H9 (cell line): Measurements from ENCODE around the gene SERPINC1. TPM values are rescaled to one million over a fixed set of nuclear protein-coding genes. Genes with fewer than 3 reads are reported as not detected.

Source experiments
- DNase-seq: peaks from one replicate; pipeline ENCODE4 v3.0.0-alpha.2; 2017
- H2AFZ ChIP-seq: one replicate; pipeline ENCODE4 v1.6.1; 2013; ENCODE audit warnings: mild to moderate bottlenecking, low read length, control low read depth, moderate library complexity
- H2AK5ac ChIP-seq: 2 replicates; pipeline ENCODE4 v1.6.1; 2013; ENCODE audit warnings: low read length, control low read depth, mixed read lengths; ENCODE audit not compliant: insufficient read length
- H2BK120ac ChIP-seq: one replicate; pipeline ENCODE4 v1.6.1; 2013; ENCODE audit warnings: low read depth, mild to moderate bottlenecking, low read length, control low read depth, inconsistent platforms; ENCODE audit not compliant: poor library complexity, severe bottlenecking
- H2BK12ac ChIP-seq: 2 replicates; pipeline ENCODE4 v1.6.1; 2013; ENCODE audit warnings: low read length, control low read depth, mixed read lengths, low read depth; ENCODE audit not compliant: insufficient read length
- H2BK15ac ChIP-seq: 2 replicates; pipeline ENCODE4 v1.6.1; 2013; ENCODE audit warnings: low read depth, low read length, control low read depth
- H2BK20ac ChIP-seq: one replicate; pipeline ENCODE4 v1.6.1; 2013; ENCODE audit warnings: low read depth, mild to moderate bottlenecking, low read length, control low read depth, inconsistent platforms; ENCODE audit not compliant: poor library complexity, severe bottlenecking
- H2BK5ac ChIP-seq: 2 replicates; pipeline ENCODE4 v1.6.1; 2013; ENCODE audit warnings: low read length, control low read depth, mixed read lengths; ENCODE audit not compliant: insufficient read length
- H3K14ac ChIP-seq: 2 replicates; pipeline ENCODE4 v1.6.1; 2013; ENCODE audit warnings: low read length, control low read depth; ENCODE audit not compliant: insufficient read depth
- H3K18ac ChIP-seq: 2 replicates; pipeline ENCODE4 v1.6.1; 2013; ENCODE audit warnings: low read depth, mild to moderate bottlenecking, mixed read lengths, low read length, control low read depth; ENCODE audit not compliant: insufficient read length
- H3K23ac ChIP-seq: 2 replicates; pipeline ENCODE4 v1.6.1; 2013; ENCODE audit warnings: low read length, control low read depth, mixed read lengths, low read depth; ENCODE audit not compliant: insufficient read length
- H3K23me2 ChIP-seq: 2 replicates; pipeline ENCODE4 v1.6.1; 2013; ENCODE audit warnings: low read depth, mild to moderate bottlenecking, mixed read lengths, low read length, control low read depth; ENCODE audit not compliant: insufficient read length, poor library complexity, severe bottlenecking
- H3K27ac ChIP-seq: 2 replicates; pipeline ENCODE4 v1.5.1; 2013; ENCODE audit warnings: low read length, control low read depth, mixed read lengths, low read depth; ENCODE audit not compliant: insufficient read length
- H3K27me3 ChIP-seq: 2 replicates; pipeline ENCODE4 v1.6.1; 2013; ENCODE audit warnings: low read length, control low read depth, inconsistent platforms; ENCODE audit not compliant: insufficient read depth
- H3K4ac ChIP-seq: 2 replicates; pipeline ENCODE4 v1.6.1; 2013; ENCODE audit warnings: low read depth, mild to moderate bottlenecking, control low read depth, inconsistent platforms, low read length, moderate library complexity
- H3K4me1 ChIP-seq: 2 replicates; pipeline ENCODE4 v1.6.1; 2013; ENCODE audit warnings: low read length, control low read depth, inconsistent platforms; ENCODE audit not compliant: insufficient read depth
- H3K4me2 ChIP-seq: 2 replicates; pipeline ENCODE4 v1.6.1; 2013; ENCODE audit warnings: low read length, control low read depth, mixed read lengths; ENCODE audit not compliant: insufficient read length, insufficient read depth
- H3K56ac ChIP-seq: 2 replicates; pipeline ENCODE4 v1.6.1; 2013; ENCODE audit warnings: low read depth, mild to moderate bottlenecking, mixed read lengths, low read length, control low read depth; ENCODE audit not compliant: insufficient read length
- H3K79me1 ChIP-seq: 2 replicates; pipeline ENCODE4 v1.6.1; 2013; ENCODE audit warnings: low read depth, mild to moderate bottlenecking, moderate library complexity, low read length, control low read depth, inconsistent platforms; ENCODE audit not compliant: insufficient read depth, poor library complexity, severe bottlenecking
- H3K79me2 ChIP-seq: 2 replicates; pipeline ENCODE4 v1.6.1; 2013; ENCODE audit warnings: low read length, control low read depth, inconsistent platforms; ENCODE audit not compliant: insufficient read depth
- H3K9ac ChIP-seq: 2 replicates; pipeline ENCODE4 v1.6.1; 2013; ENCODE audit warnings: low read length, control low read depth, mixed read lengths; ENCODE audit not compliant: insufficient read length; ENCODE audit errors: extremely low read depth
- H3K9me3 ChIP-seq: one replicate; pipeline ENCODE4 v1.6.1; 2013; ENCODE audit warnings: low read depth, low read length, inconsistent platforms; ENCODE audit not compliant: control insufficient read depth
- H3T11ph ChIP-seq: one replicate; pipeline ENCODE4 v1.6.1; 2013; ENCODE audit warnings: mild to moderate bottlenecking, low read length, control low read depth, inconsistent platforms
- H4K20me1 ChIP-seq: one replicate; pipeline ENCODE4 v1.6.1; 2013; ENCODE audit not compliant: control insufficient read depth, insufficient read length, insufficient read depth
- H4K5ac ChIP-seq: 2 replicates; pipeline ENCODE4 v1.6.1; 2013; ENCODE audit warnings: low read depth, mild to moderate bottlenecking, mixed read lengths, low read length, control low read depth; ENCODE audit not compliant: insufficient read length
- H4K8ac ChIP-seq: replicated peaks from 2 replicates; pipeline ENCODE4 v1.6.1; 2013; ENCODE audit warnings: low read length, control low read depth, mixed read lengths, low read depth; ENCODE audit not compliant: insufficient read length
- H4K91ac ChIP-seq: 2 replicates; pipeline ENCODE4 v1.6.1; 2013; ENCODE audit warnings: low read depth, mild to moderate bottlenecking, moderate library complexity, mixed read lengths, low read length, control low read depth; ENCODE audit not compliant: insufficient read length
- H3K27ac Mint-ChIP-seq, 3 experiments: 2 replicates in 2 of 3; 3 replicates in 1 of 3; pipeline ENCODE4 v1.8.0; 2020 to 2021; ENCODE audit warnings: mixed read lengths in 3 of 3, mild to moderate bottlenecking in 1 of 3, moderate library complexity in 1 of 3
- H3K27me3 Mint-ChIP-seq: 2 replicates; pipeline ENCODE4 v1.8.0; 2021; ENCODE audit warnings: low read depth, mild to moderate bottlenecking, moderate library complexity, mixed read lengths
- H3K36me3 Mint-ChIP-seq, 3 experiments: 2 replicates in 2 of 3; 3 replicates in 1 of 3; pipeline ENCODE4 v1.8.0; 2020 to 2021; ENCODE audit warnings: low read depth in 3 of 3, mixed read lengths in 3 of 3; ENCODE audit not compliant: insufficient read depth in 1 of 3
- H3K4me1 Mint-ChIP-seq, 2 experiments: 2 replicates each; pipeline ENCODE4 v1.8.0; 2020; ENCODE audit warnings: mixed read lengths in 2 of 2
- H3K4me3 Mint-ChIP-seq, 2 experiments: 2 replicates in 1 of 2; 3 replicates in 1 of 2; pipeline ENCODE4 v1.8.0; 2020 to 2021; ENCODE audit warnings: mild to moderate bottlenecking in 2 of 2, mixed read lengths in 2 of 2, moderate library complexity in 1 of 2
- H3K9me3 Mint-ChIP-seq, 2 experiments: 2 replicates in 1 of 2; 3 replicates in 1 of 2; pipeline ENCODE4 v1.8.0; 2020; ENCODE audit warnings: mild to moderate bottlenecking in 2 of 2, mixed read lengths in 2 of 2, moderate library complexity in 1 of 2
- WGBS: extraction: QIAGEN DNeasy Blood & Tissue Kit; methylation state at CpG from one replicate; pipeline ENCODE4 v1.1.7; 2013; ENCODE audit warnings: missing lambda C conversion rate, low lambda C conversion rate, mixed read lengths; ENCODE audit not compliant: insufficient read length; ENCODE audit errors: extremely low coverage; 5-methylcytosine and 5-hydroxymethylcytosine counted together
- total RNA-seq: library from RNA; stranded (reverse); gene quantifications from 2 replicates; pipeline ENCODE4 v1.2.1, GENCODE V29; 2021
- TF ChIP-seq, protein P1 (sequence below): fragments of 200-600 bp; sonication (generic); conservative IDR thresholded peaks from 3 replicates; pipeline ENCODE4 v1.8.0; 2021; ENCODE audit warnings: antibody characterized with exemption, mild to moderate bottlenecking

SERPINC1 gene
- total RNA-seq, 1 experiment from 2014 or later = not detected

DNA sequence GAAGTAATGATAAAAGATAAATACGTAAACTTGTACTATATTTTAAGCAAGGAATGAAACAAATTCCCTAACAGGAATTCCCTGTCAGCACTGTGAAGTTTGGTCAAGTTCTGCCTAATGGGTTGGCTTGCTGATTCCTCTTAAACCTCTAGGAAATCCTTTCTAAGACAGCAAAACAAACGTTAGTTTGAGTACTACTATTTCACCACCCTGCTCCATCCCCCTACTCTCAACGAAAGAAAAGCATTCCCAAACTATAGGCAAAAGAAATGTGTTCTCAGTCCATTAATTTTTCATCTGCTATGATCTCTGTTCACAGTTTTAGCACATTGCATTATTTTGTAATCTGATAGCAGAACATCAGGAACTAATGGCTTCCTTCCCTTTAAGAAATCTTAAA, 16.1 kb downstream of the SERPINC1 start:
- H3K79me1 ChIP-seq = no peaks in the 10 kb centered on the region
- H2BK15ac ChIP-seq = no peak overlapping the region
- no peaks in the 10 kb centered on the region for H4K20me1 ChIP-seq
- Mint-ChIP-seq H3K9me3 (no peaks in the 10 kb centered on the region), H3K4me3 (no peak overlapping the region), H3K27me3 (no peaks in the 10 kb centered on the region), H3K27ac (no peak overlapping the region), H3K4me1 (peaks cover 19 to 37% of the 10 kb centered on the region in 2 experiments), H3K36me3 (peaks cover 0 to 4% (median 2%) of the 10 kb centered on the region in 3 experiments; a peak in 3 of 7 replicates)
- no peak overlapping the region for H2AK5ac ChIP-seq
- no peak overlapping the region for H3K14ac ChIP-seq
- H3K27ac ChIP-seq = no peak overlapping the region
- no peaks in the 10 kb centered on the region for H3K27me3 ChIP-seq
- H3K4ac ChIP-seq = no peak overlapping the region
- no peak overlapping the region for H2BK12ac ChIP-seq
- no peak overlapping the region for H3K4me2 ChIP-seq
- no peak overlapping the region for H2AFZ ChIP-seq
- H3K18ac ChIP-seq = no peak overlapping the region
- no peaks in the 10 kb centered on the region for H3K23me2 ChIP-seq
- H4K91ac ChIP-seq = no peak overlapping the region
- H3K56ac ChIP-seq = no peak overlapping the region
- H3T11ph ChIP-seq = no peak overlapping the region
- H4K5ac ChIP-seq = no peak overlapping the region
- no peak overlapping the region for H2BK120ac ChIP-seq
- H3K79me2 ChIP-seq = no peaks in the 10 kb centered on the region
- H4K8ac ChIP-seq = no peak overlapping the region
- no peak overlapping the region for H2BK5ac ChIP-seq
- TF ChIP-seq, protein P1, sequence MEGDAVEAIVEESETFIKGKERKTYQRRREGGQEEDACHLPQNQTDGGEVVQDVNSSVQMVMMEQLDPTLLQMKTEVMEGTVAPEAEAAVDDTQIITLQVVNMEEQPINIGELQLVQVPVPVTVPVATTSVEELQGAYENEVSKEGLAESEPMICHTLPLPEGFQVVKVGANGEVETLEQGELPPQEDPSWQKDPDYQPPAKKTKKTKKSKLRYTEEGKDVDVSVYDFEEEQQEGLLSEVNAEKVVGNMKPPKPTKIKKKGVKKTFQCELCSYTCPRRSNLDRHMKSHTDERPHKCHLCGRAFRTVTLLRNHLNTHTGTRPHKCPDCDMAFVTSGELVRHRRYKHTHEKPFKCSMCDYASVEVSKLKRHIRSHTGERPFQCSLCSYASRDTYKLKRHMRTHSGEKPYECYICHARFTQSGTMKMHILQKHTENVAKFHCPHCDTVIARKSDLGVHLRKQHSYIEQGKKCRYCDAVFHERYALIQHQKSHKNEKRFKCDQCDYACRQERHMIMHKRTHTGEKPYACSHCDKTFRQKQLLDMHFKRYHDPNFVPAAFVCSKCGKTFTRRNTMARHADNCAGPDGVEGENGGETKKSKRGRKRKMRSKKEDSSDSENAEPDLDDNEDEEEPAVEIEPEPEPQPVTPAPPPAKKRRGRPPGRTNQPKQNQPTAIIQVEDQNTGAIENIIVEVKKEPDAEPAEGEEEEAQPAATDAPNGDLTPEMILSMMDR = no peak
- H3K9me3 ChIP-seq = no peaks in the 10 kb centered on the region
- H3K4me1 ChIP-seq = peaks cover 4% of the 10 kb centered on the region; the same call in 1 of the 2 replicates
- no peak overlapping the region for H2BK20ac ChIP-seq
- no peak overlapping the region for H3K23ac ChIP-seq
- DNase-seq = no peak
- 100% methylated on average over 1 of the region's 3 CpGs for WGBS
- no peak overlapping the region for H3K9ac ChIP-seq
